Measurements from ENCODE around the gene SERBP1.

SERBP1 gene

DNA sequence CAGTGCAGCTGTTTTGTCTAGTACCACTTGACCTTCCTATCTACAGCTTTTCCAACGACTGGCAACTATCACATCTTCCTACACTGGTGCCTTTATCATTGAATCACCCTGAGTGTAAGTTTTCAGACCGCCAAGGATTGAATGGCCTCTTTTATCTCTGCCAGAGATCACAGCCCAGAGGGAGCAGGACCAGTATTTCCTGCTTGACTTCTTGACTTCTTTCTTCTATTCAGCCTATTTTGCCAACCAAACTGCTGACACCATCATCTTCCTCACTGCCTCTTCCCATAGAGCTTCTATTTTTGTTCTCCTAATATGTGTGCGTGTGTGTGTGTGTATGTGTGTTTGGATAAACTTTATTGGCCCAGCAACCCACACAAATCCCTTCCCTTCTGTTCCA, 53.8 kb downstream of the SERBP1 start:
- no peaks in the 10 kb centered on the region for H3K27me3 Mint-ChIP-seq
- no peaks in the 10 kb centered on the region for H3K9me3 Mint-ChIP-seq
- peaks cover 74% of the 10 kb centered on the region for H3K36me3 Mint-ChIP-seq (ENCODE audit: low read depth)
- no peak overlapping the region for H3K4me3 Mint-ChIP-seq
- ATAC-seq (no peak), DNase-seq (no peak)
- H3K4me1 Mint-ChIP-seq: peaks cover 5% of the 10 kb centered on the region
- no peak overlapping the region for H3K27ac Mint-ChIP-seq

DNA sequence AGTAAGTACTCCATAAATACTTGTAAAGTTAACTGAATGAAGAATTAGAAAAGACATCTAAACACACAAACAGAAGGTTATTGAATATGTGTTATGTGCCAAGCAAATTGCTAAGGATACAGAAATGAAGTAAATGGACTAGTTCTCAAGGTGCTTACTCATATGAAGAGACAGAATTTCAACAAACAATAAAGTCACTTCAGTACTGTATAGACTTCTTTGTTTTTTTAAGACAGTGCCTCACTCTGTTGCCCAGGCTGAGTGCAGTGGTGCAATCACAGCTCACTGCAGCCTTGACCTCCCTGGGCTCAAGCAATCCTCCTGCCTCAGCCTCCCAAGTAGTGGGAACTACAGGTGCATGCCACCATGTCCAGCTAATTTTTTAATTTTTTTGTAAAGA, 57.3 kb downstream of the SERBP1 start:
- no peak for ATAC-seq
- no peak for DNase-seq
- Mint-ChIP-seq H3K27ac (no peak overlapping the region), H3K4me3 (no peak overlapping the region), H3K36me3 (ENCODE audit: low read depth) (peaks cover 79% of the 10 kb centered on the region), H3K4me1 (peaks cover 5% of the 10 kb centered on the region), H3K9me3 (no peaks in the 10 kb centered on the region), H3K27me3 (no peaks in the 10 kb centered on the region)

DNA sequence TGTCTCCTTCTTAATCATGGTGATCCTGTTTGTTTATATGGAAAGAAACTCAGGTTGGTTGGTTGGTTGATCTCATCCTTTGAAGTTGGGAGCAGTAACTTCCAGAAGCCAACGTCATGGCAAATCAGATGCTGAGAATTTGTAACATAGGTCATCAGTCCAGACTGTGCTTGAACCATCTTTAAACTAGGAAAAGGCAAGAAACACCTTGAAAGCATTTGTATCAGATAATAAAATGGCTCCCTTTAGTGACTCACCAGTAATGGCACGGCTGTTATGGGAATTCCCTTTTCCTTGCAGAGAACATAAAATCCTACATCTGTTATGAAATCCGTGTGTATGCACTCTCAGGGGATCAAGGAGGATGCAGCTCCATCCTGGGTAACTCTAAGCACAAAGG, 58.1 kb downstream of the SERBP1 start:
- Mint-ChIP-seq H3K4me1 (peaks cover 5% of the 10 kb centered on the region), H3K9me3 (no peaks in the 10 kb centered on the region), H3K36me3 (ENCODE audit: low read depth) (peaks cover 76% of the 10 kb centered on the region)

DNA sequence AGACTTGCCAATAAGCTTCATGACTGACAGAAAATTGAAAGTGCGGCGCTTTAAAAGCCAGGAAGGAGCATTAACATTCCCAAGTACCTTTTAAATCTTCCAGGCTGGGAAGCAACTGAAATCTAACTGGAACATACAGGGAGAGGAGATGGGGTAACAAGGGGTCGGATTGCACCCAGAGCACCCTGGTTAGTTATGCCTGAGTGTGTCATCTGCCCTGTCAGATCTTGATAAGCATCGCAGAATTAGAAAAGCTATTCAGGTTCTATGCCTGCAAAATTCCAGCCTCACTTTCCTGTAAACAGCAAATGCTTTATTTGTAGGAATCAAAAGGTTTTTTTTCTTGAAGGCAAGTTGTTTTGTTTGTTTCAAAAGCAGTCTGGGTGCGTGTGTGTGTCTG, 58.5 kb downstream of the SERBP1 start:
- Mint-ChIP-seq H3K9me3 (no peaks in the 10 kb centered on the region), H3K27ac (no peak overlapping the region), H3K27me3 (no peaks in the 10 kb centered on the region), H3K4me1 (peaks cover 5% of the 10 kb centered on the region), H3K4me3 (no peak overlapping the region), H3K36me3 (ENCODE audit: low read depth) (peaks cover 73% of the 10 kb centered on the region)
- no peak for DNase-seq
- ATAC-seq: no peak

More for the DNA sequence above, 58.1 kb downstream of the SERBP1 start:
- H3K27ac Mint-ChIP-seq: no peak overlapping the region
- ATAC-seq: no peak
- DNase-seq: no peak
- no peak overlapping the region for H3K4me3 Mint-ChIP-seq
- H3K27me3 Mint-ChIP-seq: no peaks in the 10 kb centered on the region

DNA sequence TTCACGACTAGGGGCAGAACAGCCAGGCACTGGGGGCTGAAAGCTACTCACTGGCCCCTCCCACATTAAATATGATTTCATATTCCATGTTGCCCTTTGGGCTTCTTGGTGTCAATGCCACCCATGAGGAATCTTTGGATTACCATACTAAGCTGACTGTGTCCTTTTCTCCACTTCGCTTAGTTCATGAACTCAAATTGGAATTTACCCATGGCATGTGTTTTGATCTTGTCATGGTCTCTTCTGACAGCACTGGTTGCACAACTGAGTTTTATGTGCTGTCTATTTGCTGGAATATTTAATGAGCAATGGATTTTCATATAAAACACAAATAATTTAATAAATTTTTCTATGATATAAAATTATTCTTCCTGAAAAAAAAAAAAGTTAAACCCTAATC, 59.2 kb downstream of the SERBP1 start:
- H3K27ac Mint-ChIP-seq: no peak overlapping the region
- H3K4me3 Mint-ChIP-seq: no peak overlapping the region
- ATAC-seq: no peak
- H3K27me3 Mint-ChIP-seq: no peaks in the 10 kb centered on the region
- no peaks in the 10 kb centered on the region for H3K4me1 Mint-ChIP-seq
- H3K36me3 Mint-ChIP-seq (ENCODE audit: low read depth): peaks cover 70% of the 10 kb centered on the region
- no peaks in the 10 kb centered on the region for H3K9me3 Mint-ChIP-seq
- DNase-seq: no peak

DNA sequence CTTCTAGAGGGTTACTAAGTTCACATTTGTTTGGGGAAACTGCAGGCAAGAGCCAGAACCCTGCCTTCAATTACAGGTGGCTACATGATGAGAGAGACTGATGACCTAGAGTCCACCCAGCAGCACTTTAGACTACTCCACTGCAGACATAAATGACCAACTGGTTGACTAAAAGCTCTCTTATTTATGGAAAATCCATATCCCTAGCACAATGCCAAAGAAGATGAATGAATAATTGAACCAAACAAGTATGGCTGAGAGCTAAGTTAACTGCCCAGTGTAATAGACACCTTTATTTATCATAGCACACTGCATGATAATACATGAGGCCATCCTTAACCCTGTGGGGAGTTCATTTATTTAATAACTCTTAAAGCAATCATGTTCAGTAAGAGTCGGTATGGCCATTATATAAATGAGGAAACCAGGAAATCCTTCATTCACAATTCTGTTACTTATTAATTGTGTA, 62.1 kb downstream of the SERBP1 start:
- H3K4me1 Mint-ChIP-seq: peaks cover 17% of the 10 kb centered on the region
- no peak overlapping the region for H3K4me3 Mint-ChIP-seq
- ATAC-seq (no peak), DNase-seq (no peak)
- no peaks in the 10 kb centered on the region for H3K27me3 Mint-ChIP-seq
- no peak overlapping the region for H3K27ac Mint-ChIP-seq
- H3K36me3 Mint-ChIP-seq (ENCODE audit: low read depth): peaks cover 67% of the 10 kb centered on the region
- peaks cover 3% of the 10 kb centered on the region for H3K9me3 Mint-ChIP-seq

DNA sequence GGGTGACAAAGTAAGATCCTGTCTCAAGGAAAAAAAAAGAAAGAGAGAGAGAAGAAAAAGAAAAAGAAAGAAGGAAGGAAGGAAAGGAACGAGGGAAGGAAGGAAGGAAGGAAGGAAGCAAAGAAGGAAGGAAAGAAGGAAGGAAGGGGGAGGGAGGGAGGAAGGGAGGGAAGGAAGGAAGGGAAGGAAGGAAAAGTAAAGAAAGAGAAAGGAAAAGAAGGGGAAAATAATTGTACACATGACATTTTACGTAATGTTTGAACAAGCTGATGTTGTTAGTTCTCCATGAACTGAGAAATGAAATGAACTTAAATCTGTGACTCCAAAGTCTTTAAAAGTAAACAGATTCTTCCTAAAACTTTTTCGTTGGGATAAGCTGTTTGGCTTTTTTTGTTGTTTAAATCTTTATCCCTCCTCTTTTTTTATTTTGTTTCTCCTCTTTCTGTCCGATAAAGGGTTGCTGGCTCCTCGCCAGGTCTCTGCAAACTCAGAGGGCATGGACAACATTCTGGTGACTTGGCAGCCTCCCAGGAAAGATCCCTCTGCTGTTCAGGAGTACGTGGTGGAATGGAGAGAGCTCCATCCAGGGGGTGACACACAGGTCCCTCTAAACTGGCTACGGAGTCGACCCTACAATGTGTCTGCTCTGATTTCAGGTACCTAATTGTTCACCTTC, 62.7 kb downstream of the SERBP1 start:
- no peak for DNase-seq
- H3K9me3 Mint-ChIP-seq: peaks cover 3% of the 10 kb centered on the region
- no peak for ATAC-seq
- H3K27me3 Mint-ChIP-seq: no peaks in the 10 kb centered on the region
- no peak overlapping the region for H3K4me3 Mint-ChIP-seq
- H3K36me3 Mint-ChIP-seq (ENCODE audit: low read depth): peaks cover 67% of the 10 kb centered on the region
- no peak overlapping the region for H3K27ac Mint-ChIP-seq
- peaks cover 18% of the 10 kb centered on the region for H3K4me1 Mint-ChIP-seq

DNA sequence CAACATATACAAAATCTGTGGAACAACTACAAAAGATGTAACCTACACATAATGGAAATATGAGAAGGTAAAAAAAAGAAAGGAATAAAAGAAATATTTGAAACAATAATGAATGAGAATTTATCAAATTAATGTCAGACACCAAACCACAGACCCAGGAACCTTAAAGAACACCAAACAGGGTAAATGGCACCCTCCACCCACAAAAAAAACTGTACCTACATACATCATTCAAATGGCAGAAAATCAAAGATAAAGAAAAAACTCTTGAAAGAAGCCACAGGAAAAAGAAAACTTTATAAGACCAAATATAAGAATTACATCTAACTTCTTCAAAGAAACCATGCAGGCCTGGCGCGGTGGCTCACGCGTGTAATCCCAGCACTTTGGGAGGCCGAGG, 68.6 kb downstream of the SERBP1 start:
- H3K9me3 Mint-ChIP-seq: peaks cover 3% of the 10 kb centered on the region
- H3K4me1 Mint-ChIP-seq: peaks cover 36% of the 10 kb centered on the region
- H3K4me3 Mint-ChIP-seq: no peak overlapping the region
- H3K27me3 Mint-ChIP-seq: peaks cover 2% of the 10 kb centered on the region
- ATAC-seq (no peak), DNase-seq (no peak)
- H3K27ac Mint-ChIP-seq: peak overlapping the region; percentile 14
- peaks cover 50% of the 10 kb centered on the region for H3K36me3 Mint-ChIP-seq (ENCODE audit: low read depth)

DNA sequence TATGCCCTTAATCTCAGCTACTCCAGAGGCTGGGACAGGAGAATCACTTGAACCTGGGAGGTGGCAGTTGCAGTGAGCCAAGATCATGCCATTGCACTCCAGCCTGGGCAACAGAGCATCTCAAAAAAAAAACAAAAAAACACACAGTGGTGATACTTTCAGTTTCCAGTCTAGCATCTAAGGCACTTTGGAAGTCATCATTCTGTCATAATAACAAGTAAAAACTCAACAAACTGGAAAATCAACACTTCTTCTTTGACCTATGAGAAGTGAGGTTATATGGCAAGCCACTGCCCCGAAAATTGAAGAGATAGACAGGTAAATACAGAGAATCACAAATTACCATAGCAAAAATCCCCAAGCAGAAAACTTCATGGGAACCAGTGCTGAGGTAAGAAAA, 70.6 kb downstream of the SERBP1 start:
- ATAC-seq (no peak), DNase-seq (no peak)
- Mint-ChIP-seq H3K4me1 (peaks cover 35% of the 10 kb centered on the region), H3K27me3 (peaks cover 2% of the 10 kb centered on the region), H3K9me3 (no peaks in the 10 kb centered on the region), H3K4me3 (no peak overlapping the region), H3K27ac (no peak overlapping the region), H3K36me3 (ENCODE audit: low read depth) (peaks cover 50% of the 10 kb centered on the region)

Measured in activated naive CD8-positive, alpha-beta T cell treated with anti-CD3 and anti-CD28 coated beads, Interleukin-2, amount 50 U/mL, for 24 hours (primary cell).